CD4-positive, CD25-positive, alpha-beta regulatory T cell (primary cell): ENCODE results near the gene SS18L1. TPM values are rescaled to one million over a fixed set of nuclear protein-coding genes. Genes with fewer than 3 reads are reported as not detected.

ENCODE experiments used
- ATAC-seq, 2 donors: fragments of 150-1000 bp; cut with Tn5 transposase; one replicate each; pipeline ENCODE4 v1.10.0; 2021; ENCODE audit warnings: low read depth in 2 of 2, moderate number of reproducible peaks in 2 of 2, moderate library complexity in 1 of 2
- DNase-seq, 3 donors: peaks; one replicate each; pipeline versions ENCODE4 v3.0.0 to v3.0.0-alpha.2; 2012 to 2022; ENCODE audit warnings: mixed read lengths in 1 of 3
- H3K27ac ChIP-seq: one replicate; pipeline ENCODE4 v1.7.0; 2013; ENCODE audit warnings: mild to moderate bottlenecking, low read length; ENCODE audit not compliant: insufficient read depth, poor library complexity, severe bottlenecking
- H3K27me3 ChIP-seq: one replicate; pipeline ENCODE4 v1.7.0; 2013; ENCODE audit warnings: low read length; ENCODE audit not compliant: control insufficient read depth, insufficient read depth
- H3K36me3 ChIP-seq: one replicate; pipeline ENCODE4 v1.7.0; 2013; ENCODE audit warnings: mild to moderate bottlenecking, low read length, moderate library complexity; ENCODE audit not compliant: control insufficient read depth, insufficient read depth
- H3K4me1 ChIP-seq: 2 replicates; pipeline ENCODE4 v1.7.0; 2013; ENCODE audit warnings: mild to moderate bottlenecking, low read length; ENCODE audit not compliant: insufficient read depth, control insufficient read depth, poor library complexity, severe bottlenecking
- H3K4me3 ChIP-seq: one replicate; pipeline ENCODE4 v1.7.0; 2013; ENCODE audit warnings: low read depth, mild to moderate bottlenecking, low read length, moderate library complexity
- H3K9me3 ChIP-seq, 2 experiments: 1 replicate in 1 of 2; 2 replicates in 1 of 2; pipeline ENCODE4 v1.7.0; 2013; ENCODE audit warnings: low read length in 2 of 2, mild to moderate bottlenecking in 1 of 2, moderate library complexity in 1 of 2; ENCODE audit not compliant: control insufficient read depth in 2 of 2
- H3K27ac Mint-ChIP-seq, 3 donors: one replicate each; pipeline ENCODE4 v1.8.0; 2020 to 2022; ENCODE audit warnings: mild to moderate bottlenecking in 3 of 3, mixed read lengths in 3 of 3, moderate library complexity in 2 of 3
- H3K27me3 Mint-ChIP-seq: one replicate; pipeline ENCODE4 v1.8.0; 2022; ENCODE audit warnings: mild to moderate bottlenecking, mixed read lengths
- H3K36me3 Mint-ChIP-seq: one replicate; pipeline ENCODE4 v1.8.0; 2020; ENCODE audit warnings: mixed read lengths
- H3K4me1 Mint-ChIP-seq, 4 donors: one replicate each; pipeline ENCODE4 v1.8.0; 2020 to 2022; ENCODE audit warnings: mixed read lengths in 4 of 4, mild to moderate bottlenecking in 1 of 4
- H3K4me3 Mint-ChIP-seq, 4 donors: one replicate each; pipeline ENCODE4 v1.8.0; 2020 to 2022; ENCODE audit warnings: mild to moderate bottlenecking in 4 of 4, mixed read lengths in 4 of 4, moderate library complexity in 3 of 4
- H3K9me3 Mint-ChIP-seq, 7 donors: one replicate each; pipeline ENCODE4 v1.8.0; 2020 to 2022; ENCODE audit warnings: mixed read lengths in 7 of 7, mild to moderate bottlenecking in 3 of 7, moderate library complexity in 2 of 7
- polyA plus RNA-seq, 4 donors: library from polyadenylated mRNA; unstranded; fragments of 300-500 nt; fragmentation: Illumina TruSeq; gene quantifications; one replicate each; pipeline ENCODE4 v1.2.3, GENCODE V29; 2021
- total RNA-seq: library from RNA; stranded (reverse); gene quantifications from one replicate; pipeline ENCODE4 v1.2.3, GENCODE V29; 2022

The SS18L1 gene
- total and polyA plus RNA-seq, 5 donors from 2014 or later, result 0.39 to 21.0 (median 0.81) TPM

DNA sequence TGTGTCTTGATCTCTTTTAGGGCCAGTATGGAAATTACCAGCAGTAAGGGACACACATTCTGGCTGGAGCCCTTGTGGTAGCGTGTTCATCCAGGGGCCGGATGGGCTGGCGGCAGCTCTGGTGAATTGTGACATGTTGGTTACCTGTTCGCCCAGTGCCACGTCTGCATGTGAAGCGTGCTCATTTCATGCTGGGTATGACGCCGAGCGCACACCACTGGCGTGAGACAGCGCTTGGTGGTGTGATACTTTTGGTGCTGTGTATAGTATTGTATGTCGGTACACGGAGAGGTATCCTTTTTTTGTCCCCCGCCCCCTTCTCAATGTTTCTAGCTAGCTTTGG lies 35.6 kb downstream of the SS18L1 start:
- H3K4me1 ChIP-seq, result peaks cover 16% of the 10 kb centered on the region
- Mint-ChIP-seq H3K4me1 (peaks cover 9 to 19% (median 16%) of the 10 kb centered on the region in 4 donors), H3K4me3 (no peak overlapping the region), H3K27me3 (no peaks in the 10 kb centered on the region), H3K27ac (peak overlapping the region in 1 of 3 donors; percentile 65), H3K36me3 (peaks cover 8% of the 10 kb centered on the region), H3K9me3 (no peaks in the 10 kb centered on the region)
- no peaks in the 10 kb centered on the region for H3K9me3 ChIP-seq
- H3K36me3 ChIP-seq, result no peaks in the 10 kb centered on the region
- ATAC-seq (no peak), DNase-seq (no peak)
- no peaks in the 10 kb centered on the region for H3K27me3 ChIP-seq
- H3K4me3 ChIP-seq, result no peak overlapping the region
- H3K27ac ChIP-seq, result no peak overlapping the region

DNA sequence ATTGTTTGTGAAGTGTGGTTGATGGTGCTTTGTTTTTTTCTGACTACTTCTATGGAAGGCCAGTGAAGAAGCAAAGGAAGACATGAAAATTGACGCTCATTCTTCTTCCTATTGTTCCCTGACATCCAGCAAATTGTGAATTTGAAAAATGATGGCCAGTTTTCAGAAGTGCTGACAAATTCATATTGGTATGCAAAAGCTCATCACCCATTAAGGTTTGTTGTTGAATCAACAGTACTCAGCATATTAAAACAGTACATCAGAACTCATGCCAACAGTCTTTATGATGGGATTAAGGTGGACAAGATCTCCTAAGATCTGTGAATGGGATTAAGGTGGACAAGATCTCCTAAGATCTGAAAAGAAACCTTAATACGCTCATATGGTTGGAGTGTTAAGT lies 38.2 kb downstream of the SS18L1 start:
- Histone ChIP-seq H3K27me3 (no peaks in the 10 kb centered on the region), H3K4me1 (peaks cover 19% of the 10 kb centered on the region), H3K9me3 (no peaks in the 10 kb centered on the region), H3K4me3 (peak overlapping the region; percentile 87), H3K27ac (peak overlapping the region; percentile 91), H3K36me3 (no peaks in the 10 kb centered on the region)
- H3K9me3 Mint-ChIP-seq, result no peaks in the 10 kb centered on the region
- no peak for ATAC-seq
- H3K36me3 Mint-ChIP-seq, result no peaks in the 10 kb centered on the region
- no peaks in the 10 kb centered on the region for H3K27me3 Mint-ChIP-seq
- peak overlapping the region; percentile 93 to 96 (median 93) for H3K27ac Mint-ChIP-seq
- H3K4me3 Mint-ChIP-seq, result peak overlapping the region; percentile 92 to 99 (median 96)
- no peak for DNase-seq
- peaks cover 10 to 37% (median 28%) of the 10 kb centered on the region in 4 donors for H3K4me1 Mint-ChIP-seq

DNA sequence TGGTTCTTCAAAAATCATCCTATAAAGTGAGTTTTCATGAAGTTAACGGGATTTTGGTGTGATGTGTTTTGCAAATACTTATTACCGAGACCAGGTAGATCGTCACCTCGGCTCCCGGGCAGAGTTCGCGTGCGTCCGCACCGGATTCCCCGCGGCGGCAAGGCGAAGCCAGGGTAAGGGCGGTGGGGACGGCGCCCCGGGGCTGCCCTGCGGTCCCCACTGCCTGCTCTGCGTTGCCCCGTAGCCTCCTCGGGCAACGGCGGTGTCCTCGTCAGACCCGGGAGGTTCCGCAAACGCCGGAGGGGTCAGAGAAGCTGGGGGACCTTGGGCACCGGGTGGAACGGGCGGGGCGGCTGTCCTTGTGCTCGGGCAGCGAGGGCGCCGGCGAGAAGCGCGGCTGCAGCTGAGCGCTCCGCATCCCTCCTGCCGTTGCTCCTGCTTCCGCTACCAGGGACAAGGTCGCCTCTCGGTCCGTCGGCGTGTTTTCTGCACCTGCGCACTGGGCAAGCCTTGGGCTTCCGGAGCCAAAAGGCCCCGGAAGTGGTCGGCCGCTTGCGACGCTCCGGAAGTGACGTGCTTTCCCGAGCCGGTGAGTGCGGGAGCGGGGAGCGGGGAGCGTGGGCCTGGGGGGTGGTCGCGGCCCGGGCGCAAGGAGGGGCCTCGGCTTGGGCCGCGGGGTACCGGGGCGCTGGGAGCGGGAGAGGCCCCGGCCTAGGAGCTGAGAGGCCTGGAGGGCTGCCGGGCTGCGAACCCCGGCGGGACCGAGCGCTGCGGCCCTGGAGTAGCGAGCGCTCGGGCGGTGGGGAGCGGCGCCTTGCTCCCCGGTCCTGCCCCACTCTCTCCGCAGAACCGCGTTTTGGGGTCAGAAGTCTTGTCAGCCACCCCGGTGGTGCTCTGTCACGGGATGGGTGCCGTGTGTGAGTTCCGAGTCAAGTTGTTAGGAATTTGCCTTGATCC lies 39.2 kb downstream of the SS18L1 start, which contains the start of gene MTG2:
TSS of gene MTG2 (plus strand) at position 560 of the 957 bp plus-strand sequence. CDS start 10,393 bp downstream, outside the sequence.
- Histone ChIP-seq H3K4me3 (peak within 1 kb of the TSS; percentile 94), H3K4me1 (peaks cover 19% of the 10 kb centered on the region), H3K27ac (peak within 1 kb of the TSS; percentile 91), H3K36me3 (no peaks in the 10 kb centered on the region), H3K9me3 (no peaks in the 10 kb centered on the region), H3K27me3 (no peaks in the 10 kb centered on the region)
- peak; percentile 93 to 97 (median 93) for DNase-seq
- H3K9me3 Mint-ChIP-seq, result no peaks in the 10 kb centered on the region
- peaks cover 19 to 45% (median 35%) of the 10 kb centered on the region in 4 donors for H3K4me1 Mint-ChIP-seq
- peak within 1 kb of the TSS; percentile 93 to 96 (median 93) for H3K27ac Mint-ChIP-seq
- H3K36me3 Mint-ChIP-seq, result no peaks in the 10 kb centered on the region
- peak within 1 kb of the TSS; percentile 92 to 99 (median 96) for H3K4me3 Mint-ChIP-seq
- no peaks in the 10 kb centered on the region for H3K27me3 Mint-ChIP-seq
- peak; percentile 89 to 92 for ATAC-seq

DNA sequence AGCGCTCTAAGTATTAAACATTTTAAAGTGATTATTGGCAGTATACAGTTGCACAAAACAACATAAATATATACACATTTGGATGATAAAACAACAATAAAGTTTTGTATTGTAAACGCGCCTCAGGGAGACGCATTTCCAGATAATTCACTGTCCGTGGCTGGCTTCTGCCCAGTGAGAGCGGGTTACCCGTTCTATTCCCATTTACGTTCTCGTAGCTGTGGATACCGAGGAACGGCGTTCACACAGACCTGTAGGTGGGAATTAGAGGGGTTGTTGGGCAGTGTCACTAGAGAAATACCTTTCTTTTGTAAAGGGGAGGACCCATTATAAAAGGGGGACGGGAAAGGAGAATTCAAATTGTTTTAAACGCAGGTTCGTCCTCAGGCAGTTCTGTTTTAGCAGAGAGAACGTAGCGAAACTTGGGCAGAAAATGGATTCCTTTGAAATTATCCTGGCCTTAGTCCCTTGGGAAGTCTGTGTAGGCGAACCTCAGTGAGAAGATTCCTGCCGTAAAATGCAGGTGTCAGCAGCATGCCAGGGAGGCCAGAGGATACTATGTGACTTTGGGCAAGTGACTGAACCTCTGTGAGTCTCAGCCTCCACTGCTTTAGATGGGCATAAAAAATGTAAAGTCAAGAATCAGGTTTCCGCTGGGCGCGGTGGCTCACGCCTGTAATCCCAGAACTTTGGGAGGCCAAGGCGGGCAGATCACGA lies 40.0 kb downstream of the SS18L1 start:
- Histone ChIP-seq H3K36me3 (no peaks in the 10 kb centered on the region), H3K4me3 (peak overlapping the region; percentile 94)
- peaks cover 20 to 50% (median 37%) of the 10 kb centered on the region in 4 donors for H3K4me1 Mint-ChIP-seq

DNA sequence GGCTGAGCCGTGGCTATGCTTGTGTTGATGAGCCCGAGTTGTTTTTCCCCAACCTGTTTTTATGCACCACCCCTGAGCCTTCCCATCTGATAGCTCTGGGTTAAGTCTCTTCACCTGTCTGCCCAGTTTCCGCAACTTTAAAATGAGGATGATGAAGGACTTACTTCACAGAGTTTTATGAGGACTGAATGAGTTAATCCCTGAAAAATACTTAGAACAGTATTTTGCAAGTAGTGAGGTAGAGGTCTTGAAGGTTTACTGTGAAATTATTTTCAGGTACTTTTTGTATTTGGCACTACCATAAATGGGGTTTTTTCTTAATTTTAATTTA lies 42.5 kb downstream of the SS18L1 start:
- ATAC-seq, result no peak
- Mint-ChIP-seq H3K27me3 (no peaks in the 10 kb centered on the region), H3K27ac (no peak overlapping the region), H3K4me1 (peaks cover 24 to 50% (median 39%) of the 10 kb centered on the region in 4 donors), H3K9me3 (no peaks in the 10 kb centered on the region), H3K36me3 (peaks cover 6% of the 10 kb centered on the region), H3K4me3 (peak overlapping the region in 2 of 4 donors; percentile 21 to 60)
- Histone ChIP-seq H3K27me3 (no peaks in the 10 kb centered on the region), H3K4me1 (peaks cover 19% of the 10 kb centered on the region), H3K9me3 (no peaks in the 10 kb centered on the region), H3K4me3 (no peak overlapping the region), H3K36me3 (peaks cover 15% of the 10 kb centered on the region), H3K27ac (no peak overlapping the region)
- no peak for DNase-seq

More for the DNA sequence above, 40.0 kb downstream of the SS18L1 start:
- H3K27me3 ChIP-seq, result no peaks in the 10 kb centered on the region
- H3K9me3 ChIP-seq, result no peaks in the 10 kb centered on the region
- Mint-ChIP-seq H3K9me3 (no peaks in the 10 kb centered on the region), H3K36me3 (no peaks in the 10 kb centered on the region), H3K4me3 (peak overlapping the region; percentile 92 to 99 (median 96)), H3K27ac (peak overlapping the region; percentile 77 to 96 (median 93)), H3K27me3 (no peaks in the 10 kb centered on the region)
- H3K27ac ChIP-seq, result peak overlapping the region; percentile 91
- DNase-seq (no peak), ATAC-seq (no peak)
- peaks cover 19% of the 10 kb centered on the region for H3K4me1 ChIP-seq

DNA sequence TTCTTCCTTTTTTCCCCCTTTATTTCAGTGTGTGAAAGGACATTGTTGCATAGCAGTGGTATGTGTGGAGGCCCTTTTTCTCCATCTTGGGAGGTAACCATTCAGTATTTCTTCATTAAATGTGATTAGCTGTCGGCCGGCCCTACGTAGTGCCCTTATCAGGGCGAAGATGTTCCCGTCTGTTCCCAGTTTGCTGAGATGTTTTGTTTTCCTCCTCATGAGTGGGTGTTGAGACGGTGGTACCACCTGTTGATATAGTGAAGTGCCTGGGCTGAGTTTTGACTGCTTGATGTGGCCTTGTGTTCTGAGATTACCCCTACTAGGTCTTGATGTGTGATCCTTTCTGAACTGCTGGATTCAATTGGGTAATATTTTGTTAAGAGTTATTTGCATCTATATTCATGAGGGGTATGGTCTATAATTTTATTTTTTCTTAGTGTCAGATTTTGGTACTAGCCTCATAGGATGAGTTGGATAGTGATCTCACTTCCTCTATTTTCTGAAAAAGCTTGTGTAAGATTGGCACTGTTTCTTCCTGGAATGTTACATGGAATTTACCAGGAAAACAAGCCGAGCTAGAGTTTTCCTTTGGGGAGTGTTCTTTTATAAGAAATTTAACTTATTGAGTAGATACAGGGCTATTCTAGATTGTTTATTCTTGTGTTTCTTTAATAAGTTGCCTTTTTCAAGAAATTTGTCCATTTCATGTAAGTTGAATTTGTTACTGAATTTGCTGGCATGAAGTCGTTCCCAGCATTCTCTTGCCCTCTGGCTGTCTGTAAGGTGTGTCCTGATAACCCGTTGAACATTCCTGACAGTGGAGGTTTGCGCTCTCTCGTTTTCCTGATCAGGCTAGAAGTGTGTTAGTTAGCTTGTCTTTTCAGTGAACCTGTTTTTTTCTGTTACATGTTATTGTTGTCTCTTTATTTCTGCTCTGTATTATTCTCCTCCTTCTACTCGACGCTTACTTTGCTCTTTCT lies 43.6 kb downstream of the SS18L1 start:
- H3K27me3 Mint-ChIP-seq, result no peaks in the 10 kb centered on the region
- H3K9me3 ChIP-seq, result no peaks in the 10 kb centered on the region
- H3K4me3 Mint-ChIP-seq, result peak overlapping the region in 1 of 4 donors; percentile 60
- ATAC-seq (no peak), DNase-seq (no peak)
- H3K4me3 ChIP-seq, result no peak overlapping the region
- H3K36me3 Mint-ChIP-seq, result peaks cover 6% of the 10 kb centered on the region
- H3K27me3 ChIP-seq, result no peaks in the 10 kb centered on the region
- H3K36me3 ChIP-seq, result peaks cover 21% of the 10 kb centered on the region
- H3K4me1 Mint-ChIP-seq, result peaks cover 18 to 43% (median 33%) of the 10 kb centered on the region in 4 donors
- H3K9me3 Mint-ChIP-seq, result no peaks in the 10 kb centered on the region
- H3K27ac ChIP-seq, result no peak overlapping the region
- H3K4me1 ChIP-seq, result peaks cover 15% of the 10 kb centered on the region
- H3K27ac Mint-ChIP-seq, result peak overlapping the region; percentile 37 to 79 (median 55)
